Astrocyte of the cerebellum (primary cell): ENCODE results near the gene RGS6.

ENCODE experiments used
- DNase-seq: peaks from one replicate; pipeline ENCODE4 v3.0.0-alpha.2; 2011; ENCODE audit warnings: low read depth
- H3K4me3 ChIP-seq: 2 replicates; pipeline ENCODE4 v1.5.1; 2011; ENCODE audit warnings: mild to moderate bottlenecking, low read depth, low read length, moderate library complexity
- CTCF ChIP-seq: IDR thresholded peaks from 2 replicates; pipeline ENCODE4 v1.5.1; 2012; ENCODE audit warnings: low read length, low read depth, moderate library complexity, mild to moderate bottlenecking; ENCODE audit errors: missing control alignments
- in situ Hi-C: cut with HindIII; loops from 2 replicates; pipeline ENCODE4 v1.10.0; 2017; ENCODE audit warnings: low sequenced_read_pairs

Gene RGS6

GRCh38 chr14:72545411-72546311 is 613.4 kb downstream of the RGS6 start:
- H3K4me3 ChIP-seq = no peak overlapping the region
- TF ChIP-seq CTCF = no peak
- no peak for DNase-seq
- in situ Hi-C loops = loop anchor here (5.0 kb wide), 1 partner anchor 102 kb away; no protein-coding TSS in a partner anchor

DNA sequence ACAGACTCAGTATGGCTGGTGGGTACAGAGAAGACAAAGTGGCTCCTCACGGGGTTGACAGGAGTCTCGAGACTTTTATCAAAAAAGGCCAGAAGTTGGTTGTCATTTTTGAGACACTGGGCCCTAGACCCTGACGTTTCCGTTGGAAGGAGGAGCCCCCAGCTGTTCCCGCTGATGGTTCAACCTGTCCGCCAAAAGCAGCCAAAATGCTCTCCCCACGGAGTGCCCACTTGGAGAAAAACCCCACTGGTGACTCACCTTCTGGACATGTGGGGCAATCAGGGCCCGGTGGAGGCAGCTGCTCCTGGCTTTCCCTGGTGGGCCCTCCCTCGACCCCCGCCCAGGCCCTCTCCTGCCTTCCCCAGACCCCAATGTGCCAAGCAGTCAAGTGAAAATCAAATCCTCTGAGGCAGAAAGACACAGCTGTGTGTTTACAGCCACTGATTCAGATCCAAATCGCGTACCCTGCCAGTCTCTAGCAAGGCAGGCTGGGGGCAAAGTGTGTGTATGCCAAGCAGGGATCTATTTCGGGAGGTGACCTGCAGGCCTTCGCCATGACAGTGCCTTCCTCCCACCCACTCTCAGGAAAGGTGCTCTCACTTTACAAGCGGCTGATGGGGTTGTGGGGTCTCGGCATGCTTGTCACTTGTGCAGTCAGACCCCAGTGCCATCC is 614.3 kb downstream of the RGS6 start:
- TF ChIP-seq CTCF = no peak
- no peak for DNase-seq
- in situ Hi-C loops = loop anchor here (5.0 kb wide), 1 partner anchor 101 kb away; no protein-coding TSS in a partner anchor
- no peak overlapping the region for H3K4me3 ChIP-seq

DNA sequence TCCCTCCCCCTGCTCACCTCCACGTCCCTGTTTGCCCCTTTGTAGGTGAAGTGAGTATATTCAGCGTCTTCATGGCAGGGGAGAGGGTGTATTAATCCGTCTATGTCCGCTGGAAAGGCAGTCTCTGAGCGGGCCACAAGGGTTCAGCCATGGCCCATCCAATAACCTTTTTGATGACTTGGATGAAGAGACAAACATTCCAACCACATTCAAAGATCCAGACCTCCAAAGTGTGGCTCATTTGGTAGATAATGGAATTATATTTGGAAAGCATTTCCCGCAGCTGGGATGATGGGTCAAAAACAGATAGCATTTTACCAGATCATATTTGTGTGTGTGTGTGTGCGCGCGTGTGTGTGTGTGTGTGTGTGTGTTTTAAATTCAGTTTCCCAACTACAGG is 615.8 kb downstream of the RGS6 start:
- no peak for TF ChIP-seq CTCF
- in situ Hi-C loops = loop anchor here (5.0 kb wide), 1 partner anchor 99 kb away; no protein-coding TSS in a partner anchor
- no peak for DNase-seq
- H3K4me3 ChIP-seq = no peak overlapping the region

DNA sequence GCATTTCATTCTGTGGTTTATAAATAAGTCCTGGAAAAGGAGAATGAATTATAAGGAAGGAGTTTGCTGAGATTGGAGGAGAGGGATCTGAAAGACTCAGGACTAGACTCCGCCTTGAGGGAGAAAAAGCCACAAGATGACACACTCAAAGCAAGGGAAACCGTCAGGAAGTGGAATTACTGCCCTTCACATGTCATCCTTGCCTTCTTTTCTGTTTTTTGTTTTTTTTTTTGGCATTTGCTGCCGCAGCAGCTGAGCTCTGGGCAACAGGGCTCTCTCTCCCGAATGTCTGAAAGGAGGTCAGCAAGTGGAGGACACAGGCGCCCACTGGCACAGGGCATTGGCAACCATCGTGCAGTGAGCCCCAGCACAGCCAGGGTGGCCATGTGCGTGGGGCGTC is 616.8 kb downstream of the RGS6 start:
- in situ Hi-C loops = loop anchor here (5.0 kb wide), 1 partner anchor 98 kb away; no protein-coding TSS in a partner anchor
- H3K4me3 ChIP-seq = no peak overlapping the region
- TF ChIP-seq CTCF = no peak
- DNase-seq = no peak

DNA sequence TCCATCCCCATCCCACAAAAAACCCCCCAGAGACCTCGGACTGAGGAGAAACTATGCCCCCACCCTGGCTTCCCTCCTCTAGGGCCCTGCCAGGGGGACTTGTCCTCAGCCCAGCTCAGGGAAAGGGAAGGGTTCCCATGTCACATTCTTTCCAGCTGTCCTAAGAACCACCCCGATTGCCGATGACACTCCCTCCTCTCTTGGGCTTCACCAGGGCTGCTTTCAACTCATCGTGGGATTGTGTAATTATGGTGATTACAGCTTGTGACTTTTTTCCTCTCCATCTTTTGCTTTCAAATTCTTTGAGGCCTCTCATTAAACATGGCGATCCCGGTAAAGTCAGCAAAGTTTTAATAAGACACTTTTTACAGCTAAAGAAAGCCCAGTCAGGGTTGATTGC is 617.6 kb downstream of the RGS6 start:
- no peak for TF ChIP-seq CTCF
- DNase-seq = no peak
- no peak overlapping the region for H3K4me3 ChIP-seq
- in situ Hi-C loops = loop anchor here (5.0 kb wide), 1 partner anchor 97 kb away; no protein-coding TSS in a partner anchor

- in situ Hi-C loops = no loop called here
- TF ChIP-seq CTCF = no peak
Measured at GRCh38 chr14:72550513-72550912, 618.3 kb downstream of the RGS6 start.

More at GRCh38 chr14:72550513-72550912, 618.3 kb downstream of the RGS6 start:
- no peak for DNase-seq
- H3K4me3 ChIP-seq = no peak overlapping the region
